H9 (cell line): ENCODE data around the gene CCDC170. TPM values are rescaled to one million over a fixed set of nuclear protein-coding genes. Genes with fewer than 3 reads are reported as not detected.

ENCODE experiments used
- DNase-seq: peaks from one replicate; pipeline ENCODE4 v3.0.0-alpha.2; 2017
- H2AFZ ChIP-seq: one replicate; pipeline ENCODE4 v1.6.1; 2013; ENCODE audit warnings: mild to moderate bottlenecking, low read length, control low read depth, moderate library complexity
- H2AK5ac ChIP-seq: 2 replicates; pipeline ENCODE4 v1.6.1; 2013; ENCODE audit warnings: low read length, control low read depth, mixed read lengths; ENCODE audit not compliant: insufficient read length
- H2BK120ac ChIP-seq: one replicate; pipeline ENCODE4 v1.6.1; 2013; ENCODE audit warnings: low read depth, mild to moderate bottlenecking, low read length, control low read depth, inconsistent platforms; ENCODE audit not compliant: poor library complexity, severe bottlenecking
- H2BK12ac ChIP-seq: 2 replicates; pipeline ENCODE4 v1.6.1; 2013; ENCODE audit warnings: low read length, control low read depth, mixed read lengths, low read depth; ENCODE audit not compliant: insufficient read length
- H2BK15ac ChIP-seq: 2 replicates; pipeline ENCODE4 v1.6.1; 2013; ENCODE audit warnings: low read depth, low read length, control low read depth
- H2BK20ac ChIP-seq: one replicate; pipeline ENCODE4 v1.6.1; 2013; ENCODE audit warnings: low read depth, mild to moderate bottlenecking, low read length, control low read depth, inconsistent platforms; ENCODE audit not compliant: poor library complexity, severe bottlenecking
- H2BK5ac ChIP-seq: 2 replicates; pipeline ENCODE4 v1.6.1; 2013; ENCODE audit warnings: low read length, control low read depth, mixed read lengths; ENCODE audit not compliant: insufficient read length
- H3K14ac ChIP-seq: 2 replicates; pipeline ENCODE4 v1.6.1; 2013; ENCODE audit warnings: low read length, control low read depth; ENCODE audit not compliant: insufficient read depth
- H3K18ac ChIP-seq: 2 replicates; pipeline ENCODE4 v1.6.1; 2013; ENCODE audit warnings: low read depth, mild to moderate bottlenecking, mixed read lengths, low read length, control low read depth; ENCODE audit not compliant: insufficient read length
- H3K23ac ChIP-seq: 2 replicates; pipeline ENCODE4 v1.6.1; 2013; ENCODE audit warnings: low read length, control low read depth, mixed read lengths, low read depth; ENCODE audit not compliant: insufficient read length
- H3K23me2 ChIP-seq: 2 replicates; pipeline ENCODE4 v1.6.1; 2013; ENCODE audit warnings: low read depth, mild to moderate bottlenecking, mixed read lengths, low read length, control low read depth; ENCODE audit not compliant: insufficient read length, poor library complexity, severe bottlenecking
- H3K27ac ChIP-seq: 2 replicates; pipeline ENCODE4 v1.5.1; 2013; ENCODE audit warnings: low read length, control low read depth, mixed read lengths, low read depth; ENCODE audit not compliant: insufficient read length
- H3K27me3 ChIP-seq: 2 replicates; pipeline ENCODE4 v1.6.1; 2013; ENCODE audit warnings: low read length, control low read depth, inconsistent platforms; ENCODE audit not compliant: insufficient read depth
- H3K4ac ChIP-seq: 2 replicates; pipeline ENCODE4 v1.6.1; 2013; ENCODE audit warnings: low read depth, mild to moderate bottlenecking, control low read depth, inconsistent platforms, low read length, moderate library complexity
- H3K4me1 ChIP-seq: 2 replicates; pipeline ENCODE4 v1.6.1; 2013; ENCODE audit warnings: low read length, control low read depth, inconsistent platforms; ENCODE audit not compliant: insufficient read depth
- H3K4me2 ChIP-seq: 2 replicates; pipeline ENCODE4 v1.6.1; 2013; ENCODE audit warnings: low read length, control low read depth, mixed read lengths; ENCODE audit not compliant: insufficient read length, insufficient read depth
- H3K56ac ChIP-seq: 2 replicates; pipeline ENCODE4 v1.6.1; 2013; ENCODE audit warnings: low read depth, mild to moderate bottlenecking, mixed read lengths, low read length, control low read depth; ENCODE audit not compliant: insufficient read length
- H3K79me1 ChIP-seq: 2 replicates; pipeline ENCODE4 v1.6.1; 2013; ENCODE audit warnings: low read depth, mild to moderate bottlenecking, moderate library complexity, low read length, control low read depth, inconsistent platforms; ENCODE audit not compliant: insufficient read depth, poor library complexity, severe bottlenecking
- H3K79me2 ChIP-seq: 2 replicates; pipeline ENCODE4 v1.6.1; 2013; ENCODE audit warnings: low read length, control low read depth, inconsistent platforms; ENCODE audit not compliant: insufficient read depth
- H3K9ac ChIP-seq: 2 replicates; pipeline ENCODE4 v1.6.1; 2013; ENCODE audit warnings: low read length, control low read depth, mixed read lengths; ENCODE audit not compliant: insufficient read length; ENCODE audit errors: extremely low read depth
- H3K9me3 ChIP-seq: one replicate; pipeline ENCODE4 v1.6.1; 2013; ENCODE audit warnings: low read depth, low read length, inconsistent platforms; ENCODE audit not compliant: control insufficient read depth
- H3T11ph ChIP-seq: one replicate; pipeline ENCODE4 v1.6.1; 2013; ENCODE audit warnings: mild to moderate bottlenecking, low read length, control low read depth, inconsistent platforms
- H4K20me1 ChIP-seq: one replicate; pipeline ENCODE4 v1.6.1; 2013; ENCODE audit not compliant: control insufficient read depth, insufficient read length, insufficient read depth
- H4K5ac ChIP-seq: 2 replicates; pipeline ENCODE4 v1.6.1; 2013; ENCODE audit warnings: low read depth, mild to moderate bottlenecking, mixed read lengths, low read length, control low read depth; ENCODE audit not compliant: insufficient read length
- H4K8ac ChIP-seq: replicated peaks from 2 replicates; pipeline ENCODE4 v1.6.1; 2013; ENCODE audit warnings: low read length, control low read depth, mixed read lengths, low read depth; ENCODE audit not compliant: insufficient read length
- H4K91ac ChIP-seq: 2 replicates; pipeline ENCODE4 v1.6.1; 2013; ENCODE audit warnings: low read depth, mild to moderate bottlenecking, moderate library complexity, mixed read lengths, low read length, control low read depth; ENCODE audit not compliant: insufficient read length
- H3K27ac Mint-ChIP-seq, 3 experiments: 2 replicates in 2 of 3; 3 replicates in 1 of 3; pipeline ENCODE4 v1.8.0; 2020 to 2021; ENCODE audit warnings: mixed read lengths in 3 of 3, mild to moderate bottlenecking in 1 of 3, moderate library complexity in 1 of 3
- H3K27me3 Mint-ChIP-seq: 2 replicates; pipeline ENCODE4 v1.8.0; 2021; ENCODE audit warnings: low read depth, mild to moderate bottlenecking, moderate library complexity, mixed read lengths
- H3K36me3 Mint-ChIP-seq, 3 experiments: 2 replicates in 2 of 3; 3 replicates in 1 of 3; pipeline ENCODE4 v1.8.0; 2020 to 2021; ENCODE audit warnings: low read depth in 3 of 3, mixed read lengths in 3 of 3; ENCODE audit not compliant: insufficient read depth in 1 of 3
- H3K4me1 Mint-ChIP-seq, 2 experiments: 2 replicates each; pipeline ENCODE4 v1.8.0; 2020; ENCODE audit warnings: mixed read lengths in 2 of 2
- H3K4me3 Mint-ChIP-seq, 2 experiments: 2 replicates in 1 of 2; 3 replicates in 1 of 2; pipeline ENCODE4 v1.8.0; 2020 to 2021; ENCODE audit warnings: mild to moderate bottlenecking in 2 of 2, mixed read lengths in 2 of 2, moderate library complexity in 1 of 2
- H3K9me3 Mint-ChIP-seq, 2 experiments: 2 replicates in 1 of 2; 3 replicates in 1 of 2; pipeline ENCODE4 v1.8.0; 2020; ENCODE audit warnings: mild to moderate bottlenecking in 2 of 2, mixed read lengths in 2 of 2, moderate library complexity in 1 of 2
- CTCF ChIP-seq: fragments of 200-600 bp; sonication (generic); conservative IDR thresholded peaks from 3 replicates; pipeline ENCODE4 v1.8.0; 2021; ENCODE audit warnings: antibody characterized with exemption, mild to moderate bottlenecking
- WGBS: extraction: QIAGEN DNeasy Blood & Tissue Kit; methylation state at CpG from one replicate; pipeline ENCODE4 v1.1.7; 2013; ENCODE audit warnings: missing lambda C conversion rate, low lambda C conversion rate, mixed read lengths; ENCODE audit not compliant: insufficient read length; ENCODE audit errors: extremely low coverage; 5-methylcytosine and 5-hydroxymethylcytosine counted together
- total RNA-seq: library from RNA; stranded (reverse); gene quantifications from 2 replicates; pipeline ENCODE4 v1.2.1, GENCODE V29; 2021

Gene CCDC170
- total RNA-seq, 1 experiment from 2014 or later = 0.07 TPM

GRCh38 chr6:151512481-151512880 is 18.7 kb downstream of the CCDC170 start:
- no peak overlapping the region for H3K4me2 ChIP-seq
- no peak overlapping the region for H3K23ac ChIP-seq
- H2BK120ac ChIP-seq = no peak overlapping the region
- no peaks in the 10 kb centered on the region for H3K27me3 ChIP-seq
- H4K20me1 ChIP-seq = no peaks in the 10 kb centered on the region
- TF ChIP-seq CTCF = no peak
- Mint-ChIP-seq H3K27me3 (peaks cover 1% of the 10 kb centered on the region; the same call in 1 of the 2 replicates), H3K4me3 (no peak overlapping the region), H3K9me3 (peaks cover under 1 to 8% of the 10 kb centered on the region in 2 experiments; a peak in 3 of 5 replicates), H3K4me1 (peaks cover 2 to 6% of the 10 kb centered on the region in 2 experiments; a peak in 2 of 4 replicates), H3K27ac (no peak overlapping the region), H3K36me3 (peaks cover 0 to 6% (median 6%) of the 10 kb centered on the region in 3 experiments; a peak in 3 of 7 replicates)
- no peaks in the 10 kb centered on the region for H3K4me1 ChIP-seq
- no peak overlapping the region for H3K9ac ChIP-seq
- no peak overlapping the region for H3T11ph ChIP-seq
- no peak overlapping the region for H2BK20ac ChIP-seq
- no peaks in the 10 kb centered on the region for H3K9me3 ChIP-seq
- WGBS = no CpG with 5 or more reads among the region's 5 CpGs
- H2BK5ac ChIP-seq = no peak overlapping the region
- no peaks in the 10 kb centered on the region for H3K23me2 ChIP-seq
- H2AK5ac ChIP-seq = no peak overlapping the region
- H4K91ac ChIP-seq = no peak overlapping the region
- no peak overlapping the region for H4K8ac ChIP-seq
- no peak overlapping the region for H3K14ac ChIP-seq
- no peaks in the 10 kb centered on the region for H3K79me2 ChIP-seq
- H2BK12ac ChIP-seq = no peak overlapping the region
- no peaks in the 10 kb centered on the region for H3K79me1 ChIP-seq
- no peak overlapping the region for H3K4ac ChIP-seq
- H2BK15ac ChIP-seq = no peak overlapping the region
- H4K5ac ChIP-seq = no peak overlapping the region
- H3K18ac ChIP-seq = no peak overlapping the region
- H3K56ac ChIP-seq = no peak overlapping the region
- no peak overlapping the region for H3K27ac ChIP-seq
- DNase-seq = no peak
- no peak overlapping the region for H2AFZ ChIP-seq
